Prostate gland (tissue), 2 donors: ENCODE results near the gene SLC22A16. TPM values are rescaled to one million over a fixed set of nuclear protein-coding genes. Genes with fewer than 3 reads are reported as not detected.

Experiments
- DNase-seq: peaks from one replicate; pipeline ENCODE4 v3.0.0-alpha.2; 2019; ENCODE audit warnings: low spot score
- H3K27ac ChIP-seq, 2 donors: fragments of 200-600 bp; sonication (generic); 2 replicates each; pipeline ENCODE4 v1.5.1; 2017 to 2019
- H3K27me3 ChIP-seq: fragments of 200-600 bp; sonication (generic); replicated peaks from 2 replicates; pipeline ENCODE4 v1.5.1; 2019; ENCODE audit not compliant: insufficient read depth
- H3K36me3 ChIP-seq, 2 donors: fragments of 200-600 bp; sonication (generic); 1 replicate in 1 of 2; 2 replicates in 1 of 2; pipeline versions ENCODE4 v1.5.1 to v1.8.1; 2017 to 2019
- H3K4me1 ChIP-seq: fragments of 200-600 bp; sonication (generic); replicated peaks from 2 replicates; pipeline ENCODE4 v1.5.1; 2019
- H3K4me3 ChIP-seq, 2 donors: fragments of 200-600 bp; sonication (generic); 2 replicates each; pipeline ENCODE4 v1.5.1; 2017 to 2019
- H3K9me3 ChIP-seq: fragments of 200-600 bp; sonication (generic); 2 replicates; pipeline ENCODE4 v1.5.1; 2017
- CTCF ChIP-seq, 4 experiments: fragments of 200-600 bp in 2 of 4; fragments of 450-650 bp in 2 of 4; sonication (generic) in 2 of 4; IDR thresholded peaks; 1 replicate in 3 of 4; 2 replicates in 1 of 4; pipeline ENCODE4 v1.5.1; 2016 to 2019; ENCODE audit warnings: antibody characterized with exemption in 4 of 4, mild to moderate bottlenecking in 2 of 4, moderate library complexity in 2 of 4
- POLR2A ChIP-seq: fragments of 450-650 bp; IDR thresholded peaks from one replicate; pipeline ENCODE4 v1.6.1; 2016; ENCODE audit warnings: antibody characterized with exemption, mild to moderate bottlenecking
- POLR2AphosphoS5 ChIP-seq: sonication (generic); formaldehyde crosslinking; IDR thresholded peaks from one replicate; pipeline ENCODE4 v1.6.1; 2017; ENCODE audit warnings: antibody characterized with exemption
- WGBS: methylation state at CpG from one replicate; pipeline ENCODE4 v1.1.5; 2018; 5-methylcytosine and 5-hydroxymethylcytosine counted together
- intact Hi-C: fragments of 100-400 bp; cut with DNase I; formaldehyde crosslinking; loops from one replicate; pipeline ENCODE4 v1.14.2; 2022
- total RNA-seq, 2 donors: library from RNA; depleted of rRNA; stranded (reverse); fragments of >200 nt; gene quantifications; one replicate each; pipeline ENCODE4 v1.1.0, GENCODE V29; 2016

SLC22A16 gene
- 1 to 10 TPM in 1 of 2 donors, not detected in 1; 2.7 TPM for total RNA-seq

GRCh38 chr6:110476046-110476849, at the start of gene SLC22A16:
SLC22A16 (minus strand) TSS chr6:110476613; CDS start chr6:110476574, 39 bp downstream.
- 6% methylated on average over 81 of the region's 85 CpGs for WGBS
- intact Hi-C loops, result no loop called here
- Histone ChIP-seq H3K27me3 (no peaks in the 10 kb centered on the region), H3K36me3 (no peaks in the 10 kb centered on the region), H3K4me1 (no peaks in the 10 kb centered on the region), H3K27ac (no peak within 1 kb of the TSS), H3K4me3 (peak within 1 kb of the TSS; percentile 15 to 35), H3K9me3 (no peaks in the 10 kb centered on the region)
- no peak for TF ChIP-seq POLR2A
- no peak for TF ChIP-seq POLR2AphosphoS5
- TF ChIP-seq CTCF (IDR thresholded peaks at IDR 0.05), result no peak
- DNase-seq, result no peak

GRCh38 chr6:110525001-110525400, 48.6 kb upstream of the SLC22A16 start:
- Histone ChIP-seq H3K4me1 (peaks cover 10% of the 10 kb centered on the region), H3K9me3 (no peaks in the 10 kb centered on the region), H3K4me3 (no peak overlapping the region), H3K27ac (no peak overlapping the region), H3K36me3 (no peaks in the 10 kb centered on the region), H3K27me3 (no peaks in the 10 kb centered on the region)
- intact Hi-C loops, result loop anchor here (5.0 kb wide), 2 partner anchors 422 to 472 kb away; no protein-coding TSS in a partner anchor
- WGBS, result 96% methylated on average over 4 of the region's 4 CpGs
- TF ChIP-seq CTCF (IDR thresholded peaks at IDR 0.05), result no peak
- TF ChIP-seq POLR2A, result no peak
- no peak for TF ChIP-seq POLR2AphosphoS5
- DNase-seq, result no peak

- TF ChIP-seq POLR2AphosphoS5 (no peak), POLR2A (no peak), CTCF (IDR thresholded peaks at IDR 0.05) (no peak)
- Histone ChIP-seq H3K27ac (no peak overlapping the region), H3K36me3 (no peaks in the 10 kb centered on the region), H3K27me3 (no peaks in the 10 kb centered on the region), H3K4me1 (peaks cover 10% of the 10 kb centered on the region), H3K9me3 (no peaks in the 10 kb centered on the region), H3K4me3 (no peak overlapping the region)
- DNase-seq, result no peak
- WGBS, result 30% methylated on average over 2 of the region's 2 CpGs
- intact Hi-C loops, result no loop called here
Measured at GRCh38 chr6:110524305-110524704, 47.9 kb upstream of the SLC22A16 start.

- Histone ChIP-seq H3K27me3 (no peaks in the 10 kb centered on the region), H3K27ac (no peak overlapping the region), H3K4me1 (peaks cover 7% of the 10 kb centered on the region), H3K36me3 (no peaks in the 10 kb centered on the region), H3K9me3 (no peaks in the 10 kb centered on the region), H3K4me3 (no peak overlapping the region)
- TF ChIP-seq POLR2A, result no peak
- no peak for TF ChIP-seq POLR2AphosphoS5
- no peak for TF ChIP-seq CTCF (IDR thresholded peaks at IDR 0.05)
- no peak for DNase-seq
- 83% methylated on average over 4 of the region's 4 CpGs for WGBS
- intact Hi-C loops, result no loop called here
Measured at GRCh38 chr6:110523451-110524021, 47.1 kb upstream of the SLC22A16 start.
